ENCODE data around the gene MDM1.

MDM1 gene

DNA sequence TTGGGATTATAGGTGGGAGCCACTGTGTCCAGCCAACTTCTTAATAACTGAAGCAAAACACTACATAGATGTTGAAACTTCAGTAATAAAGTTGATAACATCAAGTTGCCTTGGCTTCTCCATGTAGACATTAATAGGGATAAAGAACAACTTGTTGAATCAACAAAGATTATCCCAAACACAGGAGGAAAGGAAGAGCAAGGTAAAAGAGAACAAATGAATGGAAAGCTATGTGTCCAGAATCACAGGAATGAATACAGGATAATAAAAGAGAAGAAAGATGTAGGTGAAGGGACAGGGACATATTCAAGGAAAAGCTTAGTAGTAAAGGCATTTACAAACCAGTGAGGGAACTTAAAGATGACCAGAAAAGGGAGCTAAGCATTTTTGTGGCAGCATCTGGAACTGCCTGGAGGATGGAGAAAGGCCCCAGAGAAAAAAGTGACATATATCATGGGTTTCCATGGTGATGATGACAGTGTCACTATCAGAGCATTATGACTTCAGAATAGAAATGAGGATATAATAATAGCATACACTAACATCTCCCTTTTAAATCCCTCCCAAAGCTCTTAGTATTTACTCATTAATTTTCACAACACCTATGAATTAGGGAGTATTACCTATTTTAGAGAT, 24.0 kb upstream of the MDM1 start:
- DNase-seq (ENCODE audit: low read depth, low spot score), result no peak

DNA sequence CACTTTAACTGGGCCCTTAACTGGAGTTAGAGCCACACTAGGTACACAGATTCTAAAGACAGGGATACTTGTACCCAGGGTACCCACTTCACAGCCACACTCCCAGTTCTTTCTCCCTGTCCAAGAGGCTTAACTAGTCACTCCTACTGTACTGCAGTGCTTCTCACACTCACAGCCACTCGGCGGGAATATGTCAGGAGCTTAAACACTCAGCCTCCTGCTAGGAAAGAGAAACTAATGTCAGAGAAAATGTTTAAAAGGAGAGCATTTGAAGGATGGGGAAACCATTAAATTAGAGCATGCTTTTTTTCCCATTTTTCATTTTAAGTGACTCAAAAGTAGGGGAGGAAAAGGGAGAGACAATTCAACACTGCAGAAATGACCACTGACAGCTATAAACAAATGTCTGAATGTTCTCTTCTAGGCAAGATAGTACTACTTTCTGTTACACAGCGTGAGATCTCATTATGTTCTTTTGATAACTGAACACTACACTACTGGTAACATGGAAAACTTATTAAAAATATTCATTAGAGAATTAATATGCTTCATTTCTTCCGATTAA, 22.9 kb upstream of the MDM1 start:
- DNase-seq (ENCODE audit: low read depth, low spot score), result no peak

DNA sequence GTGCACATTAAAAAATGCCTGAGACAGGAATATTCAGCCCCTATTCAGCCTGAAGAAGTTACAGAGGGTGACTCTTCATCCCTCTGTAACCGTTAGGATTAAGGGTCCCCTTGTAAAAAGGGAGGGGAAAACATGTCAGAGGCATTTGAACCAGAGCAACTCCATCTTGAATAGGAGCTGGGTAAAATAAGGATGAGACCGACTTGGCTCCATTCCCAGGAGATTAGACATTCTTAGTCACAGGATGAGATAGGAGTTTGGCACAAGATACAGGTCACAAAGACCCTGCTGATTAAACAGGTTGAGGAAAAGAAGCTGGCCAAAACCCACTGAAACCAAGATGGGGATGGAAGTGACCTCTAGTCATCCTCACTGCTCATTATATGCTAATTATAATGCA, 19.9 kb upstream of the MDM1 start:
- no peak for DNase-seq (ENCODE audit: low read depth, low spot score)

DNA sequence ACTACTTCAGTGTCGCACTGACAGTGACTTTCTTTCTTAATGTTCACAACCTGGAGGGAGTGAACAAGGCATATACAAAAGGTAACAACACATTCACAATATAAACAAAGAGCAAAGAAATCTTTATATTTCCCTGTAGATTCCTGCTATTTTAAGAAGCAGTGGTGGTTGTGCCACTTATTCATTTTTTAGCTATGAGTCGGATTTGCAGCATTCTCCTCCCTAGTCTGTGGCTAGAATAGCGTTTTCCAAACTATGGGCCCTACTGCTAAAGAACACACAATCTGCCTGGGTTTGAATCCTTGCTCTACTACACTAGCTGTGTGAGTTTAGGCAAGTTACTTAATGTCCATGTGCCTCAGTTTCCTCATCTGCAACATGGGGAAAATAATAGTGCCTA, 18.6 kb upstream of the MDM1 start:
- DNase-seq (ENCODE audit: low read depth, low spot score), result peak; percentile 45

DNA sequence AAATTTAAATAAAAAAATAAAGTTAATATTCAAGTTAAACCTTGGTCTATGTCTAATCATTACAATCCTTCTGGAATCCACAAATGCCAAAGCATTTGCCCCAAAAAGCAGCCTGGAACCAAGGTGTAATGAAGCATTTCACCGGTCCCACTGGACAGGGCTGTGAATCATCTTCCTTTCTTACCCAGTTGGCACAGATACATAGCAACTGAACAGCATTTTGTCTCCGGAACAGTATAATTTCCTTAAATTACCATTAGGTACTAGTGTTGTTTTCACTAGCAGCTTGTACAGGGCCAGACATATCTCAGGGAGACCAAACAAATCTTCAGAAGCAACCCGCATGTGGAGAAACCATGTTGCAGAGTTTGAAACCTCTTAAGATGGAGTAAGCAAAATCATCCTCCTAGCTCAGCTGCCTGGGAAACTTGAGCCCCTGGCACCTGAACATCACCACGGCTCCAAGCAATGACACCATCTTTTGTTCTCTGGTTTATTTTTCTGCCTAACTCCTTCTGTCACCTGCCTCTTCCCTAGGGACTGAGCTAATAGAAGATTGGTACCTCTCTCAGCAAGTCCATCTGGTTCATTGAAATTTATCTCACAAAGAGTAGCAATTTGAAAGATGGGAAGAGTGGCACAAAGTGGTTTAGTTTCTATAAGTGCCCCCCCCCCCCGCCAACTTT, 17.9 kb upstream of the MDM1 start:
- no peak for DNase-seq (ENCODE audit: low read depth, low spot score)

DNA sequence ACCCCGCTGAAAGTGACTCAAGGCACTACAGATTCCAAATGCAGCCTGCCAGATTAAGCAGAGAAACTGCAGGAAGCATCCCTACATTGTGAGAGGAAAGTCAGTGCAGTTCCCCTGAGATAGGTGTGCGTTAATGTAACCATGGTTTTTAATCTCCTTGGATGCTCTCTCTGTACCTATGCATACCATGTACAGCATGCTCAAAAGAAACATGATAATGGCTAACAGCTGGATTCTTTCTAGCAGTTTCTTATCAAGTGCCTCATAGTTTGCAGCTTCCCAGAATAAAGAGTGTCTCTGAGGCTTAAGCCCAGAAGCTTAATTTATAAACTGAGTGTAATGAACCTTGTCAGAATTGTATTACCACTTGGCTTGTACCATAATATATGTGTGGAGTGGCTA, 17.1 kb upstream of the MDM1 start:
- DNase-seq (ENCODE audit: low read depth, low spot score), result no peak

DNA sequence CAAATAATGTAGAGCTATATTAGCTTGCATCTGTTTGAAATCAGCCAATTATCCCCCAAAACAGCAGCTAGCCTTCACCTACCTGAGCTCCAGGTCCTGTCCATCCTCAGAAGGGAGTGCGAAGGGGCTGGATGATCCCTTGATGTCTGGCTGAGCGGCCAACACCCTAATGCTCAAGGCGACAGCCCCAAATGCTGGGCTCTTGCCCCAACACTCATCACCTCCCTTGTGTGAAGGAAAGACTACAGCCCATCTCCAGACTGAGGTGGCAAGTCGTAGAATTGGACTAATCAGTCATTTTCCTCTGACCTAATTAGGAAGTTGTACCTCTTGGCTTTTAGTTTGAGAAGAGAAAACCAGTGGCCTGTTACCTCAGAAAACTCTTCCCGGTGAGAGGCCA, 16.3 kb upstream of the MDM1 start:
- DNase-seq (ENCODE audit: low read depth, low spot score), result no peak

DNA sequence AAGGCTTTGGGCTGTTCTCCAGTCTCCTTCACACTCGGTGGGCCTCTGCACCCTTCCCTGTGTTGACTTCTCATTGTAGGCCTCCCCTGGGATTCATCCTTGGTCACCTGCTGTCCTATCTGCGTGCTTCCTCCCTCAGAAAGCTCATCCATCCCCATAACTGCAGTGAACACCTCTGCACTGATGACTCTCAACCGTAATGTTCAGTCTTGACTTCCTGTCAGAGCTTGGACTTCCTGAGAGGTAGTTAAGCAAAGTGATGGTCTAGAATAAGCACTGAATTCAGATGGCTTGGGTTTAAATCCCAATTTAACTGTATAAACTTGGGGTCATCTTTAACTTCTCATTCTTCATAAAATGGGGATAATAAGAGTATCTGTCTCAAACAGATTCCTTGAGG, 13.6 kb upstream of the MDM1 start:
- DNase-seq (ENCODE audit: low read depth, low spot score), result no peak

DNA sequence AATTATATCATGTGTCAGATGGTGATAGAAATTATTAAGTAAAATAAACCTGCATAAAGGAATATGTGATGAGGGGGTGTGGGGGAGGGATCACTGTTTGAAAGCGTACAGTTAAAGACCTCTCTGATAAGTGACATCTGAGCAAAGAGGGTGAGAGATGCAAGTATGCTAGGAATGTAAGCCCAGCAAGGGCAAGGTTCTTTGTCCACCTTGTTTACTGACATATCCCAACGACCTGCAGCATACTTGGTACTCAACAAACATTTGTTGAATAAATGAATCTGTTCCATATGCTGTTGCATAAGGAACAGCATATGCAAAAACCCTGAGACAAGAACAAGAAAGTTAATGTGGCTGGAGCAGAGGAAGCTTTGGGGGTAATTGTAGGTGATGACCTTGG, 12.0 kb upstream of the MDM1 start:
- DNase-seq (ENCODE audit: low read depth, low spot score), result no peak

DNA sequence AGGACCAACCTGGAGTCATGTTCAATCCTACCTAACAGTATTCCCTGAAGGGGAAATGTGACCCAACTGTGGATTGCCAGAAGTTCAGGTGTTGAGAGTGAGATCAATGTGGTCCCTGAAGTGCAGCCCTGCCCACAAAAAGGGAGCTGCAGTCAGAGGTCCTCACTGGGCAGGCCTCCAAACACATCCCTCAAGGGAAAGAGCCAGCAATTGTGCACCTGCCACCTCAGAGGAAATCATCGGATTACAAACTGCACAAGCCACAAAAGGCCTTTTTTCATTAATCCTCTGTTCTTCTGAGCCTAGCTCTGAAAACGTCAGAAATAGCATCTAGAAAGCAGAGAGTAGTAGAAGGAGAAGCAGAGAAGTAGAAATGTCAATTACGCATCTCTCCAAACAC, 10.8 kb upstream of the MDM1 start:
- no peak for DNase-seq (ENCODE audit: low read depth, low spot score)

DNA sequence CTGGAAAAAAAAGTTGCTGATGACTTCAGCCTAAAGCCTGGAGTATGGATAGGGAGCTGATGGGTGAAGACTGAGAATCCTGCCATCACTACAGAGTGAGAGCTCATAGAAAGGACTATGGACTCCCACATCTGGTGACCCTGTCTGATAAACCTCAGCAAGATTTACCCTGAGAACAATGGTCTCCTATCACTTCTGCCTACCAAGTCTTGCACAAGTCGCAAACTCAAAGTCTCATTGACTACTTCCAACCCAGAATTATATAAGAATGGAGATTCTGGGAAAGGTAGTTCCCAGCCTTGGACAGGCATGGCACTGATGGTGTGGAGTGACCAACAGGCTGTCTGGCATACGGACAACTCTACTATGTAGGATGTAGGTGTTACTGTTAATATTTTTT, 9.7 kb upstream of the MDM1 start:
- no peak for DNase-seq (ENCODE audit: low read depth, low spot score)

DNA sequence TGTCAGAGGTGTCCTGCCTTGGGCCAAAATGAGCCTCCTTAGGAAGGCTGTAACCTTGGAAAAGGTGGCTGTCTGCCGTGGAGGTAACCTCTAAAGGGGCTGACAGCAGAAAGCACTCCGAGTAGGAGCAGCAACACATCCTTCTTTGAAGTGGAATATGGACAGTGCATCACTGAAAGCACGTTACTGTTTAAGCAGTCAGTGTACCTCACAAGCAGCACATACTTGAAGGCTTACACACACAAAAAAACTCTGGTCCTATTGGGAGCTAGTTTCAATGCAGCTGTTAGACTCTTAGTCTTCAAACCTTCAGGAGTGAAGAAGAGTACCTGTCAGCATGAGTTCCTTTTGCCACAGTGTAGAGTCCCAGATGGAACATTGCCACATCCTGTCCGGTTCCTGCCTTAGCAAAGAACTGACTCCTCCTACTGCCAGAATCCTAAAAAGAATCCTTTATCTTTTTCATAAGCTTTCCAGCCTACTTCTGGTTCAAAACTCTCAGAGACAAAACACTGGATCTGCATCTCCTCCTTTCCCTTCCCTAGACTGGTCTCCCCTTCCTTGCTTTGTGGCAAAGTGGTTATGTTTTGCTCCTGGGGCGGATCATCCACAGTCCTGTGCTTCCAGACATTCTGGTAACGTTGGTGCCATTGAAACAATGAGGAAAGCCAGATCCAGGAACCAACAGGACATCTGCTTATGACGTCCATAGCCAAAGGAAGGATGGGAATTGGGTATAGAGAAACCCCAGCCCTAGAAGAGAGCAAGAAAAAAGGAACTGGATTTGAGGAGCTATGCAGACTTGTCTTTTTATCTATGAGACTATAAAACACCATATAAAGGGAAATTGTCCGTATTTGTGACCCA, 8.5 kb upstream of the MDM1 start:
- DNase-seq (ENCODE audit: low read depth, low spot score), result no peak

DNA sequence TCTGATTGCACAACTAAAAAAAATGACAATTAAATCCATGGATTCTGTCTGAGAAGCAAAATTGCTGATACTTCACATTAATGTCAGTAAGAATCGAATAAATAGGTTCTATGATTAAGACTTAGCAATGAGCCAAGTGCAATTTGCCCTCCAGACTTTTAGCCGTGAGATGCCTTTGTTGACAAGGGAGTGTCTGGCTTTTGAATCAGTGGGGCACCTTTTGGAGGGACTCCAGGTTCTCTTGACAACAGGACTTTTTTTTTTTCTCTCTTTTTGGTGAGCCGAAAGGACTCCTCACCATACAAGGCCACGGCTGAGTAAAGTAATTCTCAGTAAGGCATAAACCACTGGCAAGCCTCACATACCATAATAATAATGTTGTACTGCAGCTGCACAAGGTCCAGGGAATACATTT, 4.7 kb upstream of the MDM1 start:
- peak; percentile 60 for DNase-seq (ENCODE audit: low read depth, low spot score)

DNA sequence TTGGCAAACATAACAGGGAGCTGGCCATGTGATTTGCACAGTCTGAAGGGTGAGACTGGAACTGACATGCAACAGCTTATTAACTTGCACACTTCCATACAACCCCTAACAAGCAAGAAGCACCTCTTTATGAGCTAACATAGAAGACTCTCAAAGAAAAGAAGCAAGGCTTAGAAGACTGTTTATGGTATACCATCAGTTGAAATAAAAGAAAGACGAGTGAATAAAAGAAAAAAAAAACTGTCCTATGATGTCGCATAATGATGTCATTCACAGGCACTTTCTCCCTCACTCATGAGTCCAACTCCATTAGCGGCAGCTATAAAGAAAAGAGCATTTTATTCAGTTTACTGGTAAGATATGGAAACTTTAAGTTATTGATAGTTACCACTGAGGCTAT, 3.3 kb upstream of the MDM1 start:
- no peak for DNase-seq (ENCODE audit: low read depth, low spot score)

DNA sequence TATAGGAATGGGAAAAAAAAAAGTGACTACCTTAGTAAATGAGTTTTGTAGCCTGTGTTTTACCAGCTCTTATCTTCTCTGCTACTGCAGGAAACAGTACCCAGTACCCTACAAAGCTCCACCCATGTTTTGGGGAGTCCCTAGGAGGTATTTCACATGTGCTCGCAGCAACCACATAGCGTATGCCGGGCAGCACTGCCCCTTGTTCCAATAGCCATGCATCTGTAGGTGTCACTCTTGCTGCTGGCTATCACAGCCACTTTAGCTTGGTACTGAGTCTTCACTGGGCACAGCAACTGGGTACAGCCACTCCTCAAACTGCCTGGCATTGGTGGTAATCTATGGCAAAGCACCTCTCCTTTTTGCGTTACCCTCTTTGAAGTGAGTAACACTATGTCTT, 2.0 kb upstream of the MDM1 start:
- no peak for DNase-seq (ENCODE audit: low read depth, low spot score)

DNA sequence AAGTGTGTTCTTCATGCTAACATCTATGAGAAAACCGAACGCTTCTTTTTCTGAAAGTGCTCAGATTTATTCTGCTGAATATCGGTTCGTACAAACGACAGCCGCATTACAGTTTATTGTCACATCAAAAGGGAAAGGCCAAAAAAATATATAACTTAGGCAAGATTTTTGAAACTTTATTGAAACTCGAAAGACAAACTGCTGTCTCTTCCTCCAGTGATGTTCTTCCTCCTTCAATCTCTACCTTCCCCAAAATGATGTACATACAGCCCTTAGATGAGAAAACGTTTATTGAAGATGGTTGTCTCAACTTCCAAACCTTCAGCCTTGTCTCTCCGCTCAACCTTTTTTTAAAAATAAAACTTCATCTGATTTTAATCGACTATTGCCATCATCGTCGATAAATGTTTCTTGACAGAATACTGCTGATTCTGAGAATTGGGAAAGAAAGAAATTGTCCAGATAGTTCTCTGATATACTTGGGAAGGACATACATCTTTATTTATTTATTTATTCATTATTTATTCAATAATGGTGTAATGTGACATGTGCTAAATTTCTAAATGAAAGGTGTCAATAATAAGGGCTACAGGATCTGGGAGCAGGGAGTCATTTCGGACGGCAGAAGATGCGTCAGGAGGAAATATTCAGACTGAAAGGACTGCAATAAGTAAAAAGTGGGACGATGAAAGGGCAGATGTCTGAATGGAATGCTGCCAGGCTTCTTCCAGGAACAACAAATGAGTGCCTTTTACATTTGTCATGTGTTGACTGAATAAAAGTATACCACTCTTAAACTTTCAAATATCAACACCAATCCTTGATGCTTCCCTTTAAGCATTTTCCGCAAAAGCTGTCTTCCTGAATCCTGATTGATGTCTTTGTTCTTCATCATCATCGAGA, 817 bp upstream of the MDM1 start:
- peak; percentile 28 for DNase-seq (ENCODE audit: low read depth, low spot score)

DNA sequence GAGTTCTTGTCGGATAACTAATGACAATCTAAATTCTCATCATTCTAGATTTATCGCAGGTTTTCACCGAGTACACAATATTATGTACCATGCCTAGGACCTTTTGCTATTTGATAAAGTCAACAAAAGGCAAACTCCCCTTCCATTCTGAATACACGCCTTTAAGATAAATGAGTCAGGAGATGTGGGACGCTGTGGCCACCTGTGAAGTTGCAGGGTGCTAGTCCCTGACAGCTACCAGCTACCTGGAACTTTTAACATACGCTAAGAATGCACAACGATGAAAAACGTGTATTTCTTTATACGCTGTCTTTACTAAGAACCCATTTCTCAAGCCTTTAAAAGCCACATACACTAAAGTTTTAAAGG, 678 bp downstream of the MDM1 start:
- no peak for DNase-seq (ENCODE audit: low read depth, low spot score)

DNA sequence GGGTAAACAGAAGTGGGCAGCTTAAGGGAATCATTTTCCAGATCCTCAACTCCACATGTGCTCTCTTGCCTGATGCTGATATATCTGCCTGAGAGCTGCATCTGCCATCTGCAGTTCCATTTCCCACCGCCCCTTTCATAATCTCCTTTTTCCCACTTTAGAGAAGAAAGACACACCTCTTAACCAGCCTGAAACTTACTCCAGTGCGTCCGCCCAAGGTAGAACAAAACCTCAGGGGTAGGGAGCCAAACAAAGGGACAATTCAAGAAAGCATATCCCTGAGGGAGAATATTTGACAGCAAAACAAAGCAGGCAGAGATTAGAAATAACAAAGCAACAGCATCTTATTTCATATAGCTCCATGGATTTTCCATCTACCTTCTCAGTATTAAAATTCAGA, 4.3 kb downstream of the MDM1 start:
- no peak for DNase-seq (ENCODE audit: low read depth, low spot score)

DNA sequence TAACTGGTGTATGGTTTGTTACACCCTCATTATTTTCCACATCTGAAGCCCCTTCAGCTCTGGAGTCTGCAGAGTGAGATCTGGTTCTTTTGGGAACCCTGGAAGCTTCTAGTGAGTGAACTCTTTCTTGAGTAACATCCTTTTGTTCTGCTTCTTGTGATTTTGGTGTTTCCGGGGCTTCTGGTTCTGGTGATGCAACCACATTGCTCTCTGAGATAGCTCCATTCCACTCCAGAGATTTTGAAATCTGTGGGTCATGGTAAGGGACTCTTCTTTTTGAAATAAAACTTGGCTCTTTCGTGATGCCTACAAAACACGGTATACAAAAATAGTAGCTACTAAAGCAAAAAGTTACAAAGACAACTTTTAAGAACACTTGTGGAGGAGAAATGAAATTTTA, 5.4 kb downstream of the MDM1 start:
- no peak for DNase-seq (ENCODE audit: low read depth, low spot score)

DNA sequence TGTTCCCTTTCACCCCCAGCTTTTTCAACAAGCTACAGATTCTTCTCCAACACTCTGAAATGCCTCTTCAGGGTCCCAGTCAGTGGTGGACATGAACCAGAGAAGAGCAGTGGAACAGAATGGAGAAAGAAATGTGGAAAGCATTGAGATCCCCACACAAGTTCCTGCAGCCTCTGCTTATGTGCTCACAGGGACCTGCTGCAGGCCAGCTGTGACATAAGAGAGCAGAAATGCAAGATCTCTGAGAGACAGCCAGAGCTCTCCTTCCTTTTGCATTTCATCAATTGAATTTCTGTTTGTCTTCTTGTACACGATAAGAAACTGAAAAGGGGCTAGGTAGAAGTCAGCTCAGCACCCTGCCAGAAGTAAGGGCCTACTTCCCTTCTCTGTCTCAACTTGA, 6.2 kb downstream of the MDM1 start:
- DNase-seq (ENCODE audit: low read depth, low spot score), result no peak

DNA sequence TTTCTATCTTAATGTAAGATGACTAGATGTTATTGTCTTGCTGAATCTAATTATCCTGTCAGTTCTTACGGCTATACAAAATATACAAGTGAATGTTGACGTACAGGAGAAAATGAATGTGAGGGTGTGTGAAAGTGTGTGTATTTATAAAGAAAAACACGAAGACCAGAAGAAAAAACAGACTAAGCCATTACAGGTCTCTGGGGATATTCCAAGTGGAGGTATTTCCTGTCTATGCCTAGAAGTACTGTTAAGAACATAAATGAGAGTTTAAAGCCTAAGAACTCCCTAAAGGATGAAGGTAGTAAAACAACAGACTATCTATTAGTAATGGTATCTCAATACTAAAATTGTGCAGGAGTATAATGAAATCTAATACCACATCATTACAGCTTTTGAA, 7.6 kb downstream of the MDM1 start:
- DNase-seq (ENCODE audit: low read depth, low spot score), result no peak

DNA sequence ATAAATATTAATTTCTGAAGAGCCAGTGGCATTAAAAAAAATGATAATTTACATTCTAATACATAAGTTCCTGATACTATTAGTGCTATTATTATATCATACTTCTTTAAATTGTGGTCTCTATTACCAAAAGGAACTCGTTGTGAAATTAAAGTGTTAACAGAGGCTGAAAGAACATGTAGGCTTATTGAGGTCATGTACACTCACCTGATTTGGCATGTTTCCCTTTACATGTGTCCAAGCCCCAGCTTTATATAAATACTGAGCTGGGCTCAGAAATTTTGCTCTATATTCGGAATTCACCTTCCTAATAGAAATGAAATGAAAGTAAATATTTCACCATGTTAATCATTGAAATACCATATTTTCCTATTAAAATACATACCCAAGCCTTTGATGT, 11.0 kb downstream of the MDM1 start:
- no peak for DNase-seq (ENCODE audit: low read depth, low spot score)
